ENCODE data around the gene CITED1. TPM values are rescaled to one million over a fixed set of nuclear protein-coding genes. Genes with fewer than 3 reads are reported as not detected.
A peak's percentile ranks its signal among the peaks of the same experiment; 100 is the strongest.

Gene CITED1
- total and polyA plus RNA-seq, 2 of the 4 experiments (the other 2 are of a cell fraction) = 0.18 to 0.24 TPM

- no peak overlapping the region for H3K4me3 ChIP-seq (ENCODE audit: insufficient read depth, low read depth, low read length)
- peak overlapping the region; percentile 55; the same call in 1 of the 2 replicates for H3K4ac ChIP-seq (ENCODE audit: low read depth, low read length)
- no peak overlapping the region; the same call in 1 of the 2 replicates for H3K23ac ChIP-seq (ENCODE audit: low read depth, low read length)
- H4K91ac ChIP-seq (ENCODE audit: insufficient read depth, low read depth, low read length) = no peak overlapping the region
- intact Hi-C loops (cut with micrococcal nuclease) (loop anchor here (1.0 kb wide), 1 partner anchor 23 kb away; no protein-coding TSS in a partner anchor), in situ Hi-C loops (cut with MboI; ENCODE audit: low sequenced_read_pairs) (no loop called here), dilution Hi-C loops (cut with HindIII; ENCODE audit: low sequenced_read_pairs, unreplicated experiment) (no loop called here)
- H3K9me3 ChIP-seq (ENCODE audit: control insufficient read depth, insufficient read depth, low read length) = no peaks in the 10 kb centered on the region
- peaks cover 31% of the 10 kb centered on the region for H3K4me1 ChIP-seq (ENCODE audit: control insufficient read depth, insufficient read depth, low read length)
- BruUV-seq (replicated peaks) = no TSS peak
- no peak for TF ChIP-seq MAFK (IDR thresholded peaks at IDR 0.05; ENCODE audit: low read depth, low read length)
- no peak; the same call in 1 of the 2 replicates for TF ChIP-seq FOS (IDR thresholded peaks at IDR 0.05; ENCODE audit: low read depth, low read length)
- TF ChIP-seq CEBPB (IDR thresholded peaks at IDR 0.05; ENCODE audit: low read depth, low read length) = peak; percentile 82
- TF ChIP-seq, protein P1, sequence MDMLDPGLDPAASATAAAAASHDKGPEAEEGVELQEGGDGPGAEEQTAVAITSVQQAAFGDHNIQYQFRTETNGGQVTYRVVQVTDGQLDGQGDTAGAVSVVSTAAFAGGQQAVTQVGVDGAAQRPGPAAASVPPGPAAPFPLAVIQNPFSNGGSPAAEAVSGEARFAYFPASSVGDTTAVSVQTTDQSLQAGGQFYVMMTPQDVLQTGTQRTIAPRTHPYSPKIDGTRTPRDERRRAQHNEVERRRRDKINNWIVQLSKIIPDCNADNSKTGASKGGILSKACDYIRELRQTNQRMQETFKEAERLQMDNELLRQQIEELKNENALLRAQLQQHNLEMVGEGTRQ (IDR thresholded peaks at IDR 0.05; ENCODE audit: low read depth, low read length) = no peak
- TF ChIP-seq RCOR1 (IDR thresholded peaks at IDR 0.05; ENCODE audit: insufficient replicate concordance, low read length) = no peak
- no peak for TF ChIP-seq SMC3 (IDR thresholded peaks at IDR 0.05; ENCODE audit: low read depth, low read length)
- H2BK120ac ChIP-seq (ENCODE audit: low read depth, low read length) = peak overlapping the region; percentile 16
- no peak overlapping the region for H3K56ac ChIP-seq (ENCODE audit: extremely low read depth, insufficient read depth, low read length)
- peak overlapping the region; percentile 91 for H2BK5ac ChIP-seq (ENCODE audit: low read depth, low read length, poor library complexity, severe bottlenecking)
- no peak overlapping the region; the same call in 1 of the 2 replicates for H2AK5ac ChIP-seq (ENCODE audit: low read depth, low read length)
- H4K20me1 ChIP-seq (ENCODE audit: insufficient read depth, low read length) = peaks cover 60% of the 10 kb centered on the region
- no peak overlapping the region for H2AK9ac ChIP-seq (replicated peaks; ENCODE audit: low read depth, low read length, poor library complexity)
- H3K27ac ChIP-seq (ENCODE audit: insufficient read depth, low read length) = peak overlapping the region; percentile 51
- no peak overlapping the region for H2AFZ ChIP-seq (replicated peaks; ENCODE audit: low read length, poor library complexity)
- peak overlapping the region in 1 of 2 experiments; percentile 13; a peak in 1 of 4 replicates for H4K8ac ChIP-seq (ENCODE audit: low read depth in 2 of 2, low read length in 2 of 2)
- H2BK15ac ChIP-seq (ENCODE audit: low read depth, low read length) = no peak overlapping the region
- ChIA-PET CTCF (interaction anchor here (0.7 to 1.0 kb wide), 3 partner anchors 9 to 23 kb away, joined by 3 to 7 read pairs (median 6); partner anchors contain the start of gene RPS4X), POLR2A (ENCODE audit: unreplicated experiment) (interaction anchor here (0.8 to 1.0 kb wide), 2 partner anchors 8 to 11 kb away, joined by 3 read pairs; partner anchors contain the start of gene RPS4X)
- peaks cover 28% of the 10 kb centered on the region for H3K9me1 ChIP-seq (ENCODE audit: insufficient read depth, low read length)
- peaks cover 43% of the 10 kb centered on the region for H3K36me3 ChIP-seq (ENCODE audit: control insufficient read depth, insufficient read depth, low read length)
- DNase-seq (peak; percentile 92), ATAC-seq (ENCODE audit: low read depth) (peak; percentile 81)
- H3K79me1 ChIP-seq (ENCODE audit: low read depth in 1 of 2, low read length in 2 of 2) = peaks cover 7 to 46% of the 10 kb centered on the region in 2 experiments
- H3K18ac ChIP-seq (ENCODE audit: low read depth, low read length) = peak overlapping the region; percentile 5; the same call in 1 of the 2 replicates
- H3K14ac ChIP-seq (replicated peaks; ENCODE audit: low read depth, low read length) = peak overlapping the region; percentile 58
- no peak overlapping the region for H4K5ac ChIP-seq (ENCODE audit: low read depth, low read length)
- H3K9ac ChIP-seq (ENCODE audit: low read depth, low read length) = no peak overlapping the region
- H3K27me3 ChIP-seq (ENCODE audit: control insufficient read depth, insufficient read depth, low read length) = no peaks in the 10 kb centered on the region
- no peak overlapping the region; the same call in 1 of the 2 replicates for H3K4me2 ChIP-seq (ENCODE audit: low read depth, low read length)
- H2BK20ac ChIP-seq (ENCODE audit: low read depth, low read length) = no peak overlapping the region
- WGBS, 2 experiments (ENCODE audit: extremely low coverage in 2 of 2, insufficient read length in 1 of 2) = 0% methylated on average over 1 of the region's 2 CpGs; no CpG with 5 or more reads in 1 of the 2 experiments
Observed at GRCh38 chrX:72268597-72269365, 36.9 kb downstream of the CITED1 start.
